ENCODE results near the gene ZMAT3. TPM values are rescaled to one million over a fixed set of nuclear protein-coding genes. Genes with fewer than 3 reads are reported as not detected.
A peak's percentile ranks its signal among the peaks of the same experiment; 100 is the strongest.

Gene ZMAT3
- total and polyA plus RNA-seq, 2 of the 13 experiments (the other 11 are each of a cell fraction or from before 2014, with no cell fraction given), result 11.4 to 11.7 TPM

DNA sequence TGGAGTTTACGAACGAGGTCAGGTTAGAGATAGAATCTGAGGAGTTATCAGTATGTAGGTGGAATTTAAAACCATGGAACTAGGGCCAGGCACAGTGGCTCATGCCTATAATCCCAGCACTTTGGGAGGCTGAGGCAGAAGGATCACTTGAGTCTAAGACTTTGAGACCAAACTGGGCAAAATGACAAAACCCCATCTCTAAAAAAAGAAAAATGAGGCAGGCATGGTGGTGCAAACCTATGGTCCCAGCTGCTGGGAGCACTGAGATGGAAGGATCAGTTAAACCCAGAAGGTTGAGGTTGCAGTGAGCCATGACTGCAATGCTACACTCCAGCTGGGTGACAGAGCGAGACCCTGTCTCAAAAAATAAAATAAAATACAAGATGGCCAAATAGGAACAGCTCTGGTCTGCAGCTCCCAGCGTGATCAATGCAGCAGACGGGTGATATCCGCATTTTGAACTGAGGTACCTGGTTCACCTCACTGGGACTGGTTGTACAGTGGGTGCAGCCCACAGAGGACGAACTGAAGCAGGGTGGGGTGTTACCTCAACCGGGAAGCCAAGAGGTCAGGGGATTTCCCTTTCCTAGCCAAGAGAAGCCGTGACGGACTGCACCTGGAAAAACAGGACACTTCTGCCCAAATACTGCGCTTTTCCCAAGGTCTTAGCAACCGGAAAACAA lies 33.3 kb downstream of the ZMAT3 start:
- Histone ChIP-seq H3K4me2 (ENCODE audit: low read depth, low read length) (peak overlapping the region; percentile 62), H2AFZ (ENCODE audit: low read length) (no peak overlapping the region), H3K4me1 (ENCODE audit: insufficient read depth, low read length) (peaks cover 25% of the 10 kb centered on the region), H3K9me3 (ENCODE audit: low read length) (no peaks in the 10 kb centered on the region), H3K4me3 (replicated peaks in 1 of 3; ENCODE audit: insufficient read depth in 1 of 3, low read depth in 2 of 3, low read length in 3 of 3) (no peak overlapping the region), H3K27me3 (ENCODE audit: control insufficient read depth in 1 of 2, insufficient read depth in 2 of 2, low read length in 2 of 2) (no peaks in the 10 kb centered on the region), H4K20me1 (ENCODE audit: insufficient read depth, low read length) (no peaks in the 10 kb centered on the region), H3K27ac (ENCODE audit: extremely low read length, insufficient read depth, low read length) (peak overlapping the region; percentile 68), H3K79me2 (ENCODE audit: insufficient read depth, low read length) (peaks cover 38% of the 10 kb centered on the region), H3K36me3 (replicated peaks in 1 of 2; ENCODE audit: control insufficient read depth in 1 of 2, insufficient read depth in 2 of 2, low read length in 2 of 2) (peaks cover 0 to 1% of the 10 kb centered on the region in 2 experiments; a peak in 1 of 5 replicates), H3K9ac (ENCODE audit: insufficient read depth, low read depth, low read length) (peak overlapping the region; percentile 21; the same call in 1 of the 2 replicates)
- POLR2A ChIA-PET, result no interaction called here
- ATAC-seq, result peak; percentile 82
- no peak for FAIRE-seq
- TF ChIP-seq TBP (CRISPR knock-in tag; IDR thresholded peaks at IDR 0.05) (no peak), DR1 (CRISPR knock-in tag; IDR thresholded peaks at IDR 0.05) (0 out of 2 replicates have a peak, but pooled peaks have one; percentile 7)
- BruUV-seq (replicated peaks), result no TSS peak
- DNase-seq (ENCODE audit: low spot score), result no peak
- WGBS (ENCODE audit: low lambda C conversion rate), result 89% methylated on average over 10 of the region's 12 CpGs
- intact Hi-C loops (cut with micrococcal nuclease; ENCODE audit: unreplicated experiment), result loop anchor here (2.0 kb wide), 1 partner anchor 24 kb away; no protein-coding TSS in a partner anchor
- in situ Hi-C loops (cut with HindIII; ENCODE audit: extremely low pct_ligation_motif_present, low pct_unique_long_range_greater_than_20kb), result no loop called here
- CTCF ChIA-PET (ENCODE audit: low intra/inter-chr PET ratio, low total read pairs), result no interaction called here

- H2AFZ ChIP-seq (ENCODE audit: low read length), result no peak overlapping the region
- TF ChIP-seq ZBTB7B (CRISPR knock-in tag; IDR thresholded peaks at IDR 0.05) (no peak), EED (CRISPR knock-in tag; IDR thresholded peaks at IDR 0.05) (no peak), MTA1 (CRISPR knock-in tag; IDR thresholded peaks at IDR 0.05; ENCODE audit: borderline replicate concordance) (no peak), NBN (conservative IDR thresholded peaks at IDR 0.05) (no peak), ZNF549 (CRISPR knock-in tag; IDR thresholded peaks at IDR 0.05) (no peak), GATAD2A (CRISPR knock-in tag; IDR thresholded peaks at IDR 0.05) (no peak), HDAC1 (CRISPR knock-in tag; IDR thresholded peaks at IDR 0.05) (no peak), SMYD3 (CRISPR knock-in tag; IDR thresholded peaks at IDR 0.05) (no peak), ZNF777 (CRISPR knock-in tag; IDR thresholded peaks at IDR 0.05) (no peak), ZNF589 (CRISPR knock-in tag; conservative IDR thresholded peaks at IDR 0.05) (no peak), IKZF4 (CRISPR knock-in tag; IDR thresholded peaks at IDR 0.05; ENCODE audit: borderline replicate concordance, low read depth, not compliant biosample characterization) (no peak), MIXL1 (CRISPR knock-in tag; IDR thresholded peaks at IDR 0.05) (no peak), ZNF781 (CRISPR knock-in tag; IDR thresholded peaks at IDR 0.05; ENCODE audit: borderline replicate concordance, not compliant biosample characterization) (no peak), ZNF749 (CRISPR knock-in tag; IDR thresholded peaks at IDR 0.05; ENCODE audit: borderline replicate concordance) (no peak), HNRNPL (IDR thresholded peaks at IDR 0.05; ENCODE audit: low read depth, low read length) (no peak), ZFY (CRISPR knock-in tag; IDR thresholded peaks at IDR 0.05) (no peak), ZNF83 (CRISPR knock-in tag; IDR thresholded peaks at IDR 0.05; ENCODE audit: borderline replicate concordance) (no peak)
- TF ChIP-seq, protein P1, sequence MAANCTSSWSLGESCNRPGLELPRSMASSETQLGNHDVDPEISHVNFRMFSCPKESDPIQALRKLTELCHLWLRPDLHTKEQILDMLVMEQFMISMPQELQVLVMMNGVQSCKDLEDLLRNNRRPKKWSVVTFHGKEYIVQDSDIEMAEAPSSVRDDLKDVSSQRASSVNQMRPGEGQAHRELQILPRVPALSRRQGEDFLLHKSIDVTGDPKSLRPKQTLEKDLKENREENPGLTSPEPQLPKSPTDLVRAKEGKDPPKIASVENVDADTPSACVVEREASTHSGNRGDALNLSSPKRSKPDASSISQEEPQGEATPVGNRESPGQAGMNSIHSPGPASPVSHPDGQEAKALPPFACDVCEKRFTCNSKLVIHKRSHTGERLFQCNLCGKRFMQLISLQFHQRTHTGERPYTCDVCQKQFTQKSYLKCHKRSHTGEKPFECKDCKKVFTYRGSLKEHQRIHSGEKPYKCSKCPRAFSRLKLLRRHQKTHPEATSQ (CRISPR knock-in tag; IDR thresholded peaks at IDR 0.05; ENCODE audit: borderline replicate concordance), result no peak
- no peak overlapping the region for H3K4me3 ChIP-seq (replicated peaks in 1 of 3; ENCODE audit: insufficient read depth in 1 of 3, low read depth in 2 of 3, low read length in 3 of 3)
- H3K4me2 ChIP-seq (ENCODE audit: low read depth, low read length), result no peak overlapping the region
- H4K20me1 ChIP-seq (ENCODE audit: insufficient read depth, low read length), result no peaks in the 10 kb centered on the region
- in situ Hi-C loops (cut with HindIII; ENCODE audit: extremely low pct_ligation_motif_present, low pct_unique_long_range_greater_than_20kb), result no loop called here
- peaks cover 25% of the 10 kb centered on the region for H3K4me1 ChIP-seq (ENCODE audit: insufficient read depth, low read length)
- DNase-seq (ENCODE audit: low spot score) (no peak), FAIRE-seq (no peak), ATAC-seq (no peak)
- intact Hi-C loops (cut with micrococcal nuclease; ENCODE audit: unreplicated experiment), result no loop called here
- no TSS peak for BruUV-seq (replicated peaks)
- H3K27ac ChIP-seq (ENCODE audit: extremely low read length, insufficient read depth, low read length), result no peak overlapping the region
- peaks cover 38% of the 10 kb centered on the region for H3K79me2 ChIP-seq (ENCODE audit: insufficient read depth, low read length)
- ChIA-PET POLR2A (no interaction called here), CTCF (ENCODE audit: low intra/inter-chr PET ratio, low total read pairs) (no interaction called here)
- no peak overlapping the region for H3K9ac ChIP-seq (ENCODE audit: insufficient read depth, low read depth, low read length)
- no peaks in the 10 kb centered on the region for H3K9me3 ChIP-seq (ENCODE audit: low read length)
- no peaks in the 10 kb centered on the region for H3K27me3 ChIP-seq (ENCODE audit: control insufficient read depth in 1 of 2, insufficient read depth in 2 of 2, low read length in 2 of 2)
- peaks cover 0 to 1% of the 10 kb centered on the region in 2 experiments; a peak in 1 of 5 replicates for H3K36me3 ChIP-seq (replicated peaks in 1 of 2; ENCODE audit: control insufficient read depth in 1 of 2, insufficient read depth in 2 of 2, low read length in 2 of 2)
- WGBS (ENCODE audit: low lambda C conversion rate), result 95% methylated on average over 9 of the region's 10 CpGs
Measured at GRCh38 chr3:179037351-179037750, 34.3 kb downstream of the ZMAT3 start.
